Uterus (tissue), 2 donors: ENCODE data around the gene MYH10.

Source experiments
- CTCF ChIP-seq, 4 experiments: fragments of 200-600 bp in 2 of 4; fragments of 450-650 bp in 2 of 4; sonication (generic) in 2 of 4; IDR thresholded peaks; one replicate each; pipeline ENCODE4 v1.5.1; 2016 to 2019; ENCODE audit warnings: antibody characterized with exemption in 4 of 4, mild to moderate bottlenecking in 2 of 4, moderate library complexity in 1 of 4
- POLR2A ChIP-seq, 2 donors: fragments of 450-650 bp; IDR thresholded peaks; one replicate each; pipeline ENCODE4 v1.6.1; 2016; ENCODE audit warnings: antibody characterized with exemption in 2 of 2, mild to moderate bottlenecking in 1 of 2, moderate library complexity in 1 of 2

- TF ChIP-seq CTCF (IDR thresholded peaks at IDR 0.05), result no peak
- TF ChIP-seq POLR2A (IDR thresholded peaks at IDR 0.05), result no peak
These were observed 13.5 kb upstream of the MYH10 start for GRCh38 chr17:8643855-8644506.
